Activated naive CD4-positive, alpha-beta T cell treated with anti-CD3 and anti-CD28 coated beads for 36 hours (primary cell): ENCODE data around the gene SLC25A28. TPM values are rescaled to one million over a fixed set of nuclear protein-coding genes. Genes with fewer than 3 reads are reported as not detected.
A peak's percentile ranks its signal among the peaks of the same experiment; 100 is the strongest.
"Not testable (repeated sequence)": the region's sequence is repeated elsewhere in the genome, so short reads cannot be mapped to it uniquely, and the experiment has no call there.

Source experiments
- CTCF ChIA-PET: fragments of 350-600 bp; sonication (Branson Sonifier 250); formaldehyde crosslinking; loops from one replicate; lab custom pipeline; 2021; ENCODE audit warnings: antibody characterized with exemption; lab: Charles Lee
- DNase-seq: peaks from one replicate; pipeline ENCODE4 v3.0.0-alpha.2; 2020
- H3K27ac Mint-ChIP-seq: one replicate; pipeline ENCODE4 v1.8.0; 2021; ENCODE audit warnings: mild to moderate bottlenecking, mixed read lengths
- H3K27me3 Mint-ChIP-seq: one replicate; pipeline ENCODE4 v1.8.0; 2021; ENCODE audit warnings: low read depth, mixed read lengths
- H3K36me3 Mint-ChIP-seq: one replicate; pipeline ENCODE4 v1.8.0; 2021; ENCODE audit warnings: low read depth, mixed read lengths
- H3K4me1 Mint-ChIP-seq: one replicate; pipeline ENCODE4 v1.8.0; 2021; ENCODE audit warnings: low read depth, mixed read lengths
- H3K4me3 Mint-ChIP-seq: one replicate; pipeline ENCODE4 v1.8.0; 2021; ENCODE audit warnings: mild to moderate bottlenecking, moderate library complexity, mixed read lengths
- H3K9me3 Mint-ChIP-seq: one replicate; pipeline ENCODE4 v1.8.0; 2021; ENCODE audit warnings: mixed read lengths
- intact Hi-C: fragments of 100-400 bp; cut with micrococcal nuclease; formaldehyde crosslinking; loops from one replicate; pipeline ENCODE4 v1.15.1; 2023
- total RNA-seq, 2 experiments: library from RNA; stranded (reverse); gene quantifications; one replicate each; pipeline ENCODE4 v1.2.3, GENCODE V29; 2021

Gene SLC25A28
- total RNA-seq, 2 experiments from 2014 or later = 66.3 to 72.8 TPM

DNA sequence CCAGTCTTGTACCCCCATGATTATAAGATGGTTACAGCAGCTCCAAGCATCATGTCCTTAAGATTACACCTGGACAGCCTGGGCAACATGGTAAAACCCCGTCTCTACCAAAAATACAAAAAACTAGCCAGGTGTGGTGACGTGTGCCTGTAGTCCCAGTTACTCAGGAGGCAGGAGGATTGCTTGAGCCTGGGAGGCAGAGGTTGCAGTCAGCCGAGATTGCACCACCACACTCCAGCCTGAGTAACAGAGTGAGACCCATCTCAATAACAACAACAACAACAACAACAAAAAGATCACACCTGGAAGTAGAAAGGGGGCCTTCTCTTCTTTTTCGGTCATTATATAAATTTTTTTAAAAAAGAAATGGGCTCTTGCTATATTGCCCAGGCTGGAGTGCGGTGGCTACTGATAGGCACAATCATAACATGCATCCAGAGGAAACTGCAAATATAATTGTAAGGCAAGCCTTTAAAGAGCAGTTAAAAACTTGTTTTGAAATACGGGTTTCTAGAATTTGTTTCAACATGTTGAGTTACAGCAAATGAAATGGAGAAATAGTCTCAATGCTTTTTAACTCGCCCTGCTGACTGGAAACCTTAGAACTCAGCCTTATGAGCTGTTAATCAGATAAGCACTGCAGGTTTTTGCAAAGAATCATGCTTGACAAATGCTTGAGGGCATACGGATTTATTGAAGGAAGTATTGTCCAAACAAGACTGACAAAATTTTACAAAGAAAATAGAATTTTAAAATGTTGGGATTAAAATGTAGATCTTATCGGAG is 34.3 kb upstream of the SLC25A28 start:
- no peak overlapping the region for H3K4me3 Mint-ChIP-seq
- DNase-seq = no peak
- no peaks in the 10 kb centered on the region for H3K9me3 Mint-ChIP-seq
- CTCF ChIA-PET = no interaction called here
- peaks cover 2% of the 10 kb centered on the region for H3K36me3 Mint-ChIP-seq
- H3K27ac Mint-ChIP-seq = no peak overlapping the region
- H3K4me1 Mint-ChIP-seq = peaks cover 8% of the 10 kb centered on the region
- intact Hi-C loops = no loop called here
- H3K27me3 Mint-ChIP-seq = peaks cover 19% of the 10 kb centered on the region

DNA sequence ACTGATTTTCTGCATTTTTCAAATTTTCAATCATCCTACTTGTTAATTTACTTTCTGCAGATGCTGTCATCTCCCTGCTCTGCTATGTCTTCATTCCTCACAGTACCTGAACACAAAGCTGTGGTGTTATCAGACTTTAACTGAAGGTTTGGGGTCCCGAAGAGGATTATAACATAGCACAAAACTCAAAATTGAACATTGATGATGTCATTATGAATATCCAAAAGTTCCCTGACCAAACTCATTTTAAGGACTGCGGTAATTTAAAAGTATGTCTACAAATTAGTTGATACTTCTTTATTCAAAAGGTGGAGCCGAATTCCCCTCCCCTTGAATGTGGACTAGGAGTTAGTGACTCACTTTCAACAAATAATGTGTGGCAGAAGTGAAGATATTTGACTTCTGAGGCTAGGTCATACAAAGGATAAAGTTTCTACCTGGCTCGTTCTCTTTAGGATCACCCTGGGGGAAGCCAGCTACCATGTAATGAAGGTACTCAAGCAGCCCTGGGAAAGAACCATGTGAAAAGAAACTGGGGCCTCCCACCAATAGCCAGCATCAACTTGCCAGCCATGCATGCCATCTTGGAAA is 32.7 kb upstream of the SLC25A28 start:
- Mint-ChIP-seq H3K27ac (no peak overlapping the region), H3K9me3 (no peaks in the 10 kb centered on the region), H3K36me3 (peaks cover 2% of the 10 kb centered on the region), H3K4me3 (no peak overlapping the region), H3K27me3 (peaks cover 19% of the 10 kb centered on the region), H3K4me1 (no peaks in the 10 kb centered on the region)
- intact Hi-C loops = no loop called here
- CTCF ChIA-PET = interaction anchor here (1.1 kb wide), 1 partner anchor 38 kb away, joined by 3 read pairs; no protein-coding TSS in a partner anchor
- DNase-seq = no peak

DNA sequence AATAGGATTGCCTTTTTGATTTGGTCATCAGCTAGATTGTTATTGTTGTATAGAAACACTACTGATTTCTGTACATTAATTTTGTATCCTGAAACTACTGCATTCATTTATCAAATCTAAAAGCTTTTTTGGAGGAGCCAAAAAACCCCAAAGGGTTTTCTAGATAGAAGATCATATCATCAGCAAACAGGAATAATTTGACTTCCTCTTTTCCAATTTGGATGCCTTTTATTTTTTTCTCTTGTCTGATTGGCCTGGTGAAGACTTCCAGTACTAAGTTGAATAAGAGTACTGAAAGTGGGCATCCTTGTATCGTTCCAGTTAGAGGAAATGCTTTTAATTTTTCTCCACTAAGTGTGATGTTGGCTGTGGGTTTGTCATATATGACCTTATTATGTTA is 28.5 kb upstream of the SLC25A28 start:
- H3K4me3 Mint-ChIP-seq = no peak overlapping the region
- CTCF ChIA-PET = interaction anchor here (1.3 kb wide), 1 partner anchor 88 kb away, joined by 5 read pairs; no protein-coding TSS in a partner anchor
- no peaks in the 10 kb centered on the region for H3K4me1 Mint-ChIP-seq
- H3K27ac Mint-ChIP-seq = no peak overlapping the region
- H3K27me3 Mint-ChIP-seq = peaks cover 16% of the 10 kb centered on the region
- no peaks in the 10 kb centered on the region for H3K9me3 Mint-ChIP-seq
- DNase-seq = no peak
- intact Hi-C loops = no loop called here
- peaks cover 2% of the 10 kb centered on the region for H3K36me3 Mint-ChIP-seq

DNA sequence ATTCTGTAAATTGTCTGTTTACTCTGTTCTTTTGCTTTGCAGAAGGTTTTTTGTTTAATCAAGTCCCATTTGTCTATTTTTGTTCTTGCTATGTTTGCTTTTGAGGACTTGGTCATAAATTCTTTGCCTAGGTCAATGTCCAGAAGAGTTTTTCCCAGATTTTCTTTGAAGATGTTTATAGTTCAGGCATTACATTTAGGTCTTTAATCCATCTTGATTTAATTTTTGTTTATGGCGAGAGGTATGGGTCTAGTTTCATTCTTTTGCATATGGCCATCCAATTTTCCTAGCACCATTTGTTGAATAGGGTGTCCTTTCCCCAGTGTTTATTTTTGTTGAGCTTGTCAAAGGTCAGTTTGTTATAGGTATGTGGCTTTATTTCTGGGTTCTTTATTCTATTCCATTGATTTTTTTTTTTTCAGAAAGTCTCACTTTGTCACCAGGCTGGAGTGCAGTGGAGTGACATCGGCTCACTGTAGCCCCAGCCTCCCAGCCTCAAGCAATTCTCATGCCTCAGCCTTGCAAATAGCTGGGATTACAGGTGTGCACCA is 27.4 kb upstream of the SLC25A28 start:
- Mint-ChIP-seq H3K9me3 (no peaks in the 10 kb centered on the region), H3K4me3 (no peak overlapping the region), H3K36me3 (peaks cover 2% of the 10 kb centered on the region), H3K27ac (no peak overlapping the region), H3K27me3 (peaks cover 14% of the 10 kb centered on the region), H3K4me1 (no peaks in the 10 kb centered on the region)
- DNase-seq = no peak
- CTCF ChIA-PET = interaction anchor here (0.6 to 1.3 kb wide), 3 partner anchors 32 to 213 kb away, joined by 3 to 5 read pairs (median 5); no protein-coding TSS in a partner anchor
- intact Hi-C loops = no loop called here

DNA sequence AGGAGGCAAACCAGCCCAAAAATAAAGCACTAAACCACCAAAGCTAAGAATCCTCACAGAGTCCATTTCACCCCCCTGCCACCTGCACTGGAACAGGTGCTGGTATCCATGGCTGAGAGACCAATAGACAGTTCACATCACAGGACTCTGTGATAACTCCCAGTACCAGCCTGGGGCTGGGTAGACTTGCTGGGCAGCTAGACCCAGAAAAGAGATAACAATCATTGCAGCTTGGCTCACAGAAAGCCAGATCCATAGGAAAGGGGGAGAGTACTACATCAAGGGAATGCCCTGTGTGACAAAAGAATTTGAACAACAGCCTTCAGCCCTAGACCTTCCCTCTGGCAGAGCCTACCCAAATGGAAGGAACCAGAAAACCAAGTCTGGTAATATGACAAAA is 13.6 kb upstream of the SLC25A28 start:
- Mint-ChIP-seq H3K36me3 (no peaks in the 10 kb centered on the region), H3K27me3 (peaks cover 21% of the 10 kb centered on the region), H3K4me3 (no peak overlapping the region), H3K27ac (no peak overlapping the region), H3K9me3 (no peaks in the 10 kb centered on the region), H3K4me1 (no peaks in the 10 kb centered on the region)
- CTCF ChIA-PET = no interaction called here
- no peak for DNase-seq
- intact Hi-C loops = no loop called here

DNA sequence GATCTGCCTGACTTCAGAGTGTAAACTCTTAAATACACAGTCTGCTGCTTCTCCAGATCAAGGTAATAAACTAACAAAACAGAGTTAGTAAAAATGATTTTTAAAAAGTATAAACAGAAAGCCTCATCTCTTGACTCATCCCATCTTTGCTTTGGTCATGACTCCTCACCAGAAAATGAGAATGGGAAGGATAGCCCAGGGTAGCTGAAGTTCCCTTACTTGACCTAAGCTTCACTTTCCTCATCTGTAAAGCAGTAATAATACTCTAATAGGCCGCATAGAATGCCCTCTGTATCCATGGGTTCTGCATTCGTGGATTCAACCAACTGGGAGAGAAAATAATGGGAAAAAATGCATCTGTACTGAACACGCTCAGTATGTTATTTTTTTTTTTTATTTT is 11.3 kb upstream of the SLC25A28 start:
- Mint-ChIP-seq H3K4me1 (no peaks in the 10 kb centered on the region), H3K36me3 (no peaks in the 10 kb centered on the region), H3K27ac (no peak overlapping the region), H3K4me3 (no peak overlapping the region), H3K27me3 (peaks cover 8% of the 10 kb centered on the region), H3K9me3 (no peaks in the 10 kb centered on the region)
- CTCF ChIA-PET = interaction anchor here (1.1 kb wide), 1 partner anchor 9 kb away, joined by 4 read pairs; no protein-coding TSS in a partner anchor
- DNase-seq = no peak
- intact Hi-C loops = no loop called here

DNA sequence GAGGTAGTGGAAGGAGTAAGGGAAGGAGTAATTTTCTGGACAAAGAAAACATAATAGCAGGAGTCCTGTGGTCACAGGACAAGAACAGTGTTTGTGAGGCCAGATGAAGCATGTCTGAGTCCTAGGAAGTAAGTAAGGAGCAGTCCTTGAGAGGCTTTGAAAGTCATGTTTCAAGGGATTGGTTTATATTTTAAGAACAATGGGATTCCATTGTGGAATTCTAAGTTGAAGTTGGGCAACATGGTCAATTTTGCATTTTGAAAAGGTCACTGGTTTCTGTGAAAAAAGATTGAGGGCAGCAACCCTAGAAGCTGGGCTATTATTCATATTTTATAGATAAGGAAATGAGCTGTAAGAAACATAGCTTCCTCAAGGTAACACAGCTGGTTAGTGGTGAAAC is 10.8 kb upstream of the SLC25A28 start:
- CTCF ChIA-PET = interaction anchor here (1.1 kb wide), 1 partner anchor 9 kb away, joined by 4 read pairs; no protein-coding TSS in a partner anchor
- no peak overlapping the region for H3K4me3 Mint-ChIP-seq
- H3K27ac Mint-ChIP-seq = no peak overlapping the region
- H3K36me3 Mint-ChIP-seq = no peaks in the 10 kb centered on the region
- H3K9me3 Mint-ChIP-seq = no peaks in the 10 kb centered on the region
- H3K4me1 Mint-ChIP-seq = no peaks in the 10 kb centered on the region
- DNase-seq = no peak
- intact Hi-C loops = loop anchor here (1.0 kb wide), 1 partner anchor 80 kb away; no protein-coding TSS in a partner anchor
- peaks cover 8% of the 10 kb centered on the region for H3K27me3 Mint-ChIP-seq

DNA sequence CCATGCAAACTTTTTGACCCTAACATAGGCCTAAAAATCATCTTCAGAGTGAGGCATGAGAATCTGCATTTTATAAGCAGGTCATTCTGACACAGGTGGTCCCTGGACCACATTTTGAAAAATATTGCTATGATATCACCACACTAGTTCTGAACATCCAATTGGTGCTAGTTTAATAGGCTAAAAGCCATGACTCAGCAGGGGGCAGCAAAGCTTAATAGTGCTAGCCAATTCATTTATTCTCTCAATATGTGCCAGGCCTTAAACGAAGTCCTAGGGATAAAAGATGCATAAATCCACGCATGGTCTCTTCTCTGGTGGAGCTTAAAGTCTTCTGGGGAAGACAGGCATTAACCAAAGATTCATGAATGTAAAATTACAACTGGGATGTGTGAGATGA is 10.2 kb upstream of the SLC25A28 start:
- no peak overlapping the region for H3K27ac Mint-ChIP-seq
- no peaks in the 10 kb centered on the region for H3K36me3 Mint-ChIP-seq
- no peak overlapping the region for H3K4me3 Mint-ChIP-seq
- intact Hi-C loops = loop anchor here (1.0 kb wide), 1 partner anchor 81 kb away; no protein-coding TSS in a partner anchor
- H3K4me1 Mint-ChIP-seq = no peaks in the 10 kb centered on the region
- H3K9me3 Mint-ChIP-seq = no peaks in the 10 kb centered on the region
- peak; percentile 44 for DNase-seq
- H3K27me3 Mint-ChIP-seq = peaks cover 5% of the 10 kb centered on the region
- CTCF ChIA-PET = interaction anchor here (1.0 to 1.1 kb wide), 2 partner anchors 8 to 19 kb away, joined by 3 to 4 read pairs; no protein-coding TSS in a partner anchor

DNA sequence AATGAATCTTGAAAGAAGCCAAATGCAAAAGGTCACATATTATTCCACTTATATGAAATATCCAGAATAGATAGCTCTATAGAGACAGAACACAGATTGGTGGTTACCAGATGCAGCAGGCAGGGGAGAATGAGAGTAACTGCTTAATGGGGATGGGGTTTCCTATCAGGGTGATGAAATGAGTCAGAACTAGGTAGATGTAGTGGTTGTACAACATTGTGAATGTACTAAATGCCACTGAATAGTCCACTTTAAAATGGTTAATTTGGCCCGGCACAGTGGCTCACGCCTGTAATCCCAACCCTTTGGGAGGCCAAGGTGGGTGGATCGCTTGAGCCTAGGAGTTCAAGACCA is 9.4 kb upstream of the SLC25A28 start:
- Mint-ChIP-seq H3K9me3 (no peaks in the 10 kb centered on the region), H3K27ac (no peak overlapping the region), H3K4me1 (no peaks in the 10 kb centered on the region), H3K4me3 (no peak overlapping the region), H3K27me3 (peaks cover 5% of the 10 kb centered on the region), H3K36me3 (no peaks in the 10 kb centered on the region)
- CTCF ChIA-PET = interaction anchor here (1.0 kb wide), 1 partner anchor 18 kb away, joined by 3 read pairs; no protein-coding TSS in a partner anchor
- no peak for DNase-seq
- intact Hi-C loops = no loop called here

DNA sequence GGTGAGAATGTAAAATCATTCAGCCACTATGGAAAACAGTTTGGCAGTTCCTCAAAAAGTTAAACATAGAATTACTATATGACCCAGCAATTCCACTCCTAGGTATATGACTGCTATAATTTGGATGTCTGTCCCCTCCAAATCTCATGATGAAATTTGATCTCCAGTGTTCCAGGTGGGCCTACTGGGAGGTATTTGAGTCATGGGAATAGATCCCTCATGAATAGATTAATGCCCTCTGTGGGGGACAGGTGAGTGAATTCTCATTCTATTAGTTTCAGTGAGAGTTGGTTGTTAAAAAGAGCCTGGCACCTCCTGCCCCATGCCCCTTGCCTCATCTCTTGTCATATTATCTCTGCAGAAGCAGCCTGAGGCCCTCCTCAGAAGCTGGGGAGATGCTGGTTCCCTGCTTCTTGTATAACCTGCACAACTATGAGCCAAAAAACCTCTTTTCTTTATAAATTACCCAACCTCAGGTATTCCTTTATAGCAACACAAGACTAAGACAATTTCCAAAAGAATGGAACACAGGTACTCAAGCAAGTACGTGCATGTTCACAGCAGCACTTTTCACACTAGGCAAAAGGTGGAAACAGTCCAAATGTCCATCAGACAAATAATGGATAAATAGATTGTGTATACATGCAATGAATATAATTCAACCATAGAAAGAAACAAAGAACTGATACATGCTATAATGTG is 8.8 kb upstream of the SLC25A28 start:
- no peaks in the 10 kb centered on the region for H3K36me3 Mint-ChIP-seq
- CTCF ChIA-PET = no interaction called here
- no peak for DNase-seq

DNA sequence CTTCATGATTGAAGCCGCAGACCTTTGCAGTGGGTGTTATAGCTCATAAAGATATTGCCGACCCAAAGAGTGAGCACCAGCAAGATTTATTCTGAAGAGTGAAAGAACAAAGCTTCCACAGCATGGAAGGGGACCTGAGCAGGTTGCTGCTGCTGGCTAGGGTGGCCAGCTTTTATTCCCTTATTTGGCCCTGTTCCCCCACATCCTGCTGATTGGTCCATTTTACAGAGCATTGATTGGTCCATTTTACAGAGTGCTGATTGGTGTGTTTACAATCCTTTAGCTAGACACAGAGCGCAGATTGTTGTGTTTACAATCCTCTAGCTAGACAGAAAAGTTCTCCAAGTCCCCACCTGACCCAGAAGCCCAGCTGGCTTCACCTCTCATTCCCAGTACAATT is 4.9 kb upstream of the SLC25A28 start:
- CTCF ChIA-PET = interaction anchor here (1.1 to 1.5 kb wide), 2 partner anchors 14 to 65 kb away, joined by 3 to 7 read pairs; no protein-coding TSS in a partner anchor
- H3K4me3 Mint-ChIP-seq, H3K27ac Mint-ChIP-seq, intact Hi-C loops, DNase-seq, H3K9me3 Mint-ChIP-seq, H3K36me3 Mint-ChIP-seq, H3K27me3 Mint-ChIP-seq, H3K4me1 Mint-ChIP-seq: not testable (repeated sequence)

More for the DNA sequence above, 8.8 kb upstream of the SLC25A28 start:
- intact Hi-C loops = no loop called here
- H3K4me1 Mint-ChIP-seq = no peaks in the 10 kb centered on the region
- no peak overlapping the region for H3K4me3 Mint-ChIP-seq
- peaks cover 3% of the 10 kb centered on the region for H3K27me3 Mint-ChIP-seq
- H3K9me3 Mint-ChIP-seq = no peaks in the 10 kb centered on the region
- no peak overlapping the region for H3K27ac Mint-ChIP-seq

DNA sequence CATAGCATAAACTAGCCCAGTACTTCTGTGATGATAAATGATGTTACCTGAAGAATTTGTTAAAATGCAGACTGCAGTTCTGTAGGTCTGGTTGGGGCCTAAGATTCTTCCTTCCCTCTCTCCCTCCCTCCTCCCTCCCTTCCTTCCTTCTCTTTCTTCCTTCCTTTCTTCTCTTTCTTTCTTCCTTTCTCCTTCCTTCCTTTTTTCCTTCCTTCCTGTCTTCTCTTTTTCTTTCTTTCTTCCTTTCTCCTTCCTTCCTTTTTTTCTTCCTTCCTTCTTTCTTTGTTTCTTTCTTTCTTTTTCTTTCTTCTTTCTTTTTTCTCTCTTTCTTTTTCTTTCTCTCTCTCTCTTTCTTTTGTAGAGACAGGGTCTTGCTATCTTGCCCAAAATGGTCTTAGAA is 3.7 kb upstream of the SLC25A28 start:
- peaks cover 5% of the 10 kb centered on the region for H3K36me3 Mint-ChIP-seq
- CTCF ChIA-PET = interaction anchor here (3.1 kb wide), 1 partner anchor 11 kb away, joined by 26 read pairs; no protein-coding TSS in a partner anchor
- H3K9me3 Mint-ChIP-seq = no peaks in the 10 kb centered on the region
- H3K4me1 Mint-ChIP-seq = peaks cover 11% of the 10 kb centered on the region
- no peak for DNase-seq
- H3K27ac Mint-ChIP-seq = no peak overlapping the region
- no peak overlapping the region for H3K4me3 Mint-ChIP-seq
- intact Hi-C loops = loop anchor here (5.0 kb wide), 3 partner anchors 383 to 1982 kb away; partner anchors contain the start of genes DNMBP, ERLIN1 and PI4K2A
- H3K27me3 Mint-ChIP-seq = no peaks in the 10 kb centered on the region
